Subcutaneous adipose tissue (tissue), 4 donors: Measurements from ENCODE around the gene TNIK. TPM values are rescaled to one million over a fixed set of nuclear protein-coding genes. Genes with fewer than 3 reads are reported as not detected.

Source experiments
- small RNA-seq: library from RNA; depleted of rRNA; stranded (forward); fragments of <200 nt; gene quantifications from one replicate; pipeline ENCODE3, GENCODE V24; 2016
- total RNA-seq, 4 donors: library from RNA; depleted of rRNA; stranded (reverse); fragments of >200 nt; gene quantifications; one replicate each; pipeline ENCODE4 v1.1.0, GENCODE V29; 2016
- TF ChIP-seq, protein P1 (sequence below): fragments of 450-650 bp; IDR thresholded peaks from one replicate; pipeline ENCODE4 v1.5.1; 2016; ENCODE audit warnings: low read depth, mild to moderate bottlenecking, control low read depth, antibody characterized with exemption, moderate library complexity

The TNIK gene
- total RNA-seq, 4 donors from 2014 or later, result 1.5 to 11.7 (median 1.9) TPM

DNA sequence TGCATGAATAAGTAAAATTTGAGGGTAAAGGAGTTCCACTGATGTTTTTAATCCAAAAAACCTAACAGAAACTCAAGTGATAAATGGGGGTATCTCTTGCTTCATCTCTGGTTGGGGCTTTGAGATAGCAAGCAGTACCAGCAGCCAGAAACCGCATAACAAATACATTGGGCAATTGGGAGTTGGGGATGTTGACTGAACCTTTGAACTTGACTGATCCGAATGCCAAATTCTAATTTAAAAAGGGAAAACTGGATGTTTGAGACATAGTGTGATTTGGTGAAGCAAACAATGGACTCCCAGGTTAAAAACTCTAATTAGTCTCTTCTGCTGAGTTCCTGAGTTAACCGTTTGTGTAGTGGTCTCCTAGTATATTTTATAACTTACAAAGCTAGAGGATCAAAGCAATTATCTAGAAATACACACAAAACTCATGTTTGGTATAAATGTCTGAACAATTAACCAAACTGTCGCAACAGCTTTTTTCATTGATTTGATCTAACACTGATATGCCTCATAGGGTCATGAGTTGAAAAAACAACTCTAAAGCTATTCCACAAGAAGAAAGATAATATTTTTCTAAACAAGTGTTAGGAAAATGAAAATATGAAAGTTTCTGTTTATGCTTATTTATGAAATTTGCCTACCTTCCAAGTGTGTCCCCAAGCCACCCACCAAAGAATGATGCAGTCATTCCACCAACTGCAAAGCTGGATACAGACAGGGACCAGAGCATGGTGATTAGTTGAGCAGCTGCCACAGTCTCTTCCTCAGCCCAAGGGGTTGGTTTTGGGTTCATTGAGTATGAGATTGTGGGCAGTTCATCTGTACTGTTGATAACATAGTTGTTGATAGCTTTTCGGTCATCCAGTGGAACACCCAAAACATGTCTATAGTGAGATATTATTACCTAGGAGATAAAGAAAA is 446.1 kb downstream of the TNIK start:
- TF ChIP-seq, protein P1, sequence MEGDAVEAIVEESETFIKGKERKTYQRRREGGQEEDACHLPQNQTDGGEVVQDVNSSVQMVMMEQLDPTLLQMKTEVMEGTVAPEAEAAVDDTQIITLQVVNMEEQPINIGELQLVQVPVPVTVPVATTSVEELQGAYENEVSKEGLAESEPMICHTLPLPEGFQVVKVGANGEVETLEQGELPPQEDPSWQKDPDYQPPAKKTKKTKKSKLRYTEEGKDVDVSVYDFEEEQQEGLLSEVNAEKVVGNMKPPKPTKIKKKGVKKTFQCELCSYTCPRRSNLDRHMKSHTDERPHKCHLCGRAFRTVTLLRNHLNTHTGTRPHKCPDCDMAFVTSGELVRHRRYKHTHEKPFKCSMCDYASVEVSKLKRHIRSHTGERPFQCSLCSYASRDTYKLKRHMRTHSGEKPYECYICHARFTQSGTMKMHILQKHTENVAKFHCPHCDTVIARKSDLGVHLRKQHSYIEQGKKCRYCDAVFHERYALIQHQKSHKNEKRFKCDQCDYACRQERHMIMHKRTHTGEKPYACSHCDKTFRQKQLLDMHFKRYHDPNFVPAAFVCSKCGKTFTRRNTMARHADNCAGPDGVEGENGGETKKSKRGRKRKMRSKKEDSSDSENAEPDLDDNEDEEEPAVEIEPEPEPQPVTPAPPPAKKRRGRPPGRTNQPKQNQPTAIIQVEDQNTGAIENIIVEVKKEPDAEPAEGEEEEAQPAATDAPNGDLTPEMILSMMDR, result no peak

DNA sequence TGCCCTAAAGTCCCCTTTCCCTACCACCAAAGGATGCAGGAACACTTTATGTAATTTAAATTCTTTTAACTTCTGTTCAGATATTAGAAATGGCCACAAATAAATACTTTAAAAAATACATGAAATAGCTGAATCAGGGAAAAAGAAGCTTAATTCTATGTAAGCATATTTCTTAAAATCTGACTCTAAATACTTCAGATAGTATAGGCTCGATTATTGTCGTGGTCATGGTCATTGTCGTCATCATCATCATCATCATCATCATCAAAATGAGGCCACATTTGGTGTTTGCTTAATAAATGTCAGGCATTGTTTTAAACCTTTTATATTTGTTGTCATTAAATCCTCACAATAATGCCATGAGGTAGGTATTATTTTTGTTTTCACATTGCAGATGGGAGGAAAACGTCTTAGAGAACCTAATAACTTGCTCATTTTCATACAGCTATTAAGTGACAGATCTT is 448.3 kb downstream of the TNIK start:
- TF ChIP-seq, protein P1, result no peak

Small RNA genes within 50 kb of the gene (small RNA-seq; reads per million reads assigned to genes)
- not detected for gene MIR569
- 0.49 reads per million for gene RF00019
- not detected for gene RNU6-348P
